CD1c-positive myeloid dendritic cell (primary cell): Measurements from ENCODE around the gene PCYOX1L.

Source experiments
- DNase-seq: peaks from one replicate; pipeline ENCODE4 v3.0.0-alpha.2; 2016; ENCODE audit errors: extremely low spot score

Gene PCYOX1L

DNA sequence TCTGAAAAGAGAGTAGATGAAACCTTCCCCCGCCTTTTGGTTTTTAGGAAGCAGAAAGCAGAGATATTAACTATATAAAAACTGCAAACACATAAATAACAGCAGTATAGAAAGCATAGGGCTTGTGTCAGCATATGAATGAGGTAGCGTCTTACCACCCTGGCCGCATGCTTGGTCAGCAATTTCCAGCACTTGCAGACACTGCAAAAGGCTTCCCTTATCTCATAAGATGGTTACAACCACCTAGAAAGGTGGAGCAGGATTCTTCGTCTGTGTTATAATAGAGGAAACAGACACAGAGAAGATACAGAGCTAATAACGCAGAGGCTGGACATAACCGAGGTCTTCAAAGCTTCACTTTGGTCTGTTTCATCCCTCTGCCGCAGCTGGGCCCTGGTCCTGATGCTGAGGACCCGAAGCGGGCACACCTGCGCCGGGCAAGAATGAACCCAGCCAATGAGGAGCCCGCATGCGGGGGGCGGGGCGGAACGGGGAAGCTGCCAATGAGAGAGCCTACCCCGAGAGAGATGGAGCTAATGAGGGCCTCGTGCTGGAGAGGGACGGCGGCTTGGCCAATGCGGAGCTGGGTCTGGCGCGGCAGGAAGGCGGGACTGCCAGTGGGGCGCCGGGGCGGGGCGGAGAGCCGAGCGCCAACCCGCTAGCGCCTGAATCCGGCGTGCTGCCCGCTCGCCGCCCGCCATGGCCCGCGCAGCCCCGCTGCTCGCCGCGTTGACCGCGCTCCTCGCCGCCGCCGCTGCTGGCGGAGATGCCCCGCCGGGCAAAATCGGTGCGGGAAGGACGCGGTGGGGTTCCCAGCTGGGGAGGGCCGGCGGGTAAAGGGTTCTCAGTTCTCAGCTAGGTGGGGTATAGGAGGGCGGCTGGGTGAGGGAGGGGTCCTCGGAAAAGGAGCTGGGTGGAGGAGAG is at the start of gene PCYOX1L:
PCYOX1L (plus strand) TSS at position 677 of the 924 bp plus-strand sequence; CDS start at position 700, 23 bp downstream.
- DNase-seq: peak; percentile 94

DNA sequence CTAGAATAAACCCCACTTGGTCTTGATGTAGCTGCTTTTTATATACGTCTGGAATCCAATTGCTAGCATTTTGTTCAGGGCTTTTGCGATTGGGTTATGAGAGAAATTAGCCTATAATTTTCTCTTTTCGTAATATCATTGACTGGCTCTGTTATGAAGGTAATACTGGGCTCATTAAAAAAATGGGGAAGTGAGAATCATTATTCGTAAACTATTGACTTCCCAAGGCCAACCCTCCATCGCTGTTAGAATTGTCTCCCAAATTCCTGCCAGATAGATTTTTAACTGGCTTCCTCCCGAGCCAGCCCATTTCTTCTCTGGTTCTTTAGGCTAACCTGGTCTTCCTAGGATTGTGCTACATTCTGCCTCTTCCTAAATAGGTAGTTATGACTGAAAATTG is 48.5 kb upstream of the PCYOX1L start:
- no peak for DNase-seq

GRCh38 chr5:149310488-149310887 is 47.4 kb upstream of the PCYOX1L start:
- no peak for DNase-seq

DNA sequence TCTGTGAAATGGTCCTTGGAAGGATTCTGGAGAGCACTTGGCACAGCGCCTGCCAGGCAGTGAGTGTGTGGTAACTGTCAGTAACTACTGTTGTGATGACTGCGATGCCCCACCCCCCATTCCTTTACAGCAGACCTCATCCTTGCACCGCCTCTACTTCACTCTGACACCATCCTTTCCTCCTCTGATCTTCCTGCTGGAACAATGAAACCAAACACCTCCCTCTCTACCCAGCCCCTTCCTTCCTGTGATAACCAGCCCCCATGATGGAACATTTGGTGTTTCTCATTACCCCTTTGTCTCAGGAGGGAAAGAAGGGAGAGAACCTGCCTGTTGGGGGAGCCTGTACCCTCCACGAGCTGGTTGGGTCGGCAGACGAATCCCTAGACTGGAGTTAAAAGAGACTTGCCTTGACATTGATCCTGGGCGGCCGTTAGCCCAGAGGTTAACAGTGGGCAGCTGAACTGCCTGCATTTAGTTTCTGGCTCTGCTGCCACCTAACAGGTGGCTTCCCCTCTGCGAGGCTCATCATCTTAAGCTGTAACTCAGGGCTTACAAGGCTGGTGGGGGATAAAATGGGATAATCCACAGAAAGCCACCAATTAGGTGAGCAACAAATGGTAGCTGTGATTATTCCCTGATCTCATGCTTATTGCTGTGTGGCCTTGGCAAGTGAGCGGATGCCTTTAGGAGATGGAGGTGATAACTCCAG is 46.7 kb upstream of the PCYOX1L start:
- DNase-seq: no peak

- no peak for DNase-seq
Observed at GRCh38 chr5:149313151-149313841, 44.5 kb upstream of the PCYOX1L start.

- no peak for DNase-seq
Observed at GRCh38 chr5:149314571-149315111, 43.2 kb upstream of the PCYOX1L start.

DNA sequence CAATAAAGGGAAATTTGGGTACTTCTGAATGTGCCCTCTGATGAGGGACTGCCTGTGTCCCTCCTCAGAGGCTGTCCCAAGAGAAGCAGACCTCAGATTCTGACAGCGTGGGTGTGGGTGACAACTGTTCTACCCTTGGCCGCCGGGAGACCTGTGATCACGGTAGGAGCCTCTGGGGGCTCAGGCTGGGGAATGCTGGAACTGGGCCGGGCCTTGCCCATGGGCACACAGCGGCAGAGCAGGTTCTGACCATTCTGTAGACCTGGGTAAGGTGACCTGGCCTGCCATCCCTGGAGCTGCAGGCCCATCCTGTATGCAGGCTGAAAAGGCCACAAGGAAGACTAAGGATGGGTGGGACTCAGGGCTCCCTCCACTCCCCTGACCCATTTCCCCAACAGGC is 42.1 kb upstream of the PCYOX1L start:
- no peak for DNase-seq

GRCh38 chr5:149317281-149318048 is 40.4 kb upstream of the PCYOX1L start:
- DNase-seq: peak; percentile 61

DNA sequence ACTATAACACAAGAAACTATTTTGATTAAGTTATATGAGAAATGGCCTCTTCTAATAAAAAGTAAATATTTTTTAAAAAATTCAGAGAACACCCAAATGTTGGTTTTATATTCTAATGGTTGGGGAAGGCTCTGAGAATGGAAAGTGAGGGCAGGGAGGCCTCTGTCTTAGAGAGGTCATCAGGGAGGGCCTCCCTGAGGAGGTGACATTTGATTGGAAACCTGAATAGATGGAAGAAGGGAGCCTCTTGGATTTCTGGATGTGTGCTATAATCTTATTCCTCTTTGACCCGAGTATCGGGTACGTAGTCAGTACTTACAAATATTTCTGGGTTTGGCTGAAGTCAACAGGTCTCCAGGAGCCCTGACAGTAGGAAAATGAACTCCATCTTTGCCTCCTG is 38.7 kb upstream of the PCYOX1L start:
- no peak for DNase-seq

GRCh38 chr5:149320791-149321330 is 37.0 kb upstream of the PCYOX1L start:
- DNase-seq: no peak

DNA sequence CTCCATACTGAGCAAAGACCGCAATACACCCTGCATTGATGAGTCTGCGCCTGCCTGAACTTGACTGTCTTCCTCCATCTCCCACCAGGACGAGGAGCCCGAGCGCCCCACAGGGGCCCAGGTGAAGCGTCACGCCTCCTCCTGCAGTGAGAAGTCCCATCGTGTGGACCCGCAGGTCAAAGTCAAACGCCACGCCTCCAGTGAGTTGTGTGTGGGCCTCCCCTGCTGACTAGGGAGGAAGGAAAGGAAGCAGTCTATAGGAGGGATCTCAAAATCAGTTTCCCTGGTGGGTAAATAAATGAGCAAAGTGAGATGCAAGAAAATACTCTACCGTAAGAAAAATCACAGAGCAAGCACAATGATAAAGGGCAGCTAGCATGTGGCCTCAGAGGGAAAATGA is 35.3 kb upstream of the PCYOX1L start:
- no peak for DNase-seq

- DNase-seq: no peak
Observed at GRCh38 chr5:149323210-149323609, 34.6 kb upstream of the PCYOX1L start.

- no peak for DNase-seq
Observed at GRCh38 chr5:149323621-149324205, 34.1 kb upstream of the PCYOX1L start.

DNA sequence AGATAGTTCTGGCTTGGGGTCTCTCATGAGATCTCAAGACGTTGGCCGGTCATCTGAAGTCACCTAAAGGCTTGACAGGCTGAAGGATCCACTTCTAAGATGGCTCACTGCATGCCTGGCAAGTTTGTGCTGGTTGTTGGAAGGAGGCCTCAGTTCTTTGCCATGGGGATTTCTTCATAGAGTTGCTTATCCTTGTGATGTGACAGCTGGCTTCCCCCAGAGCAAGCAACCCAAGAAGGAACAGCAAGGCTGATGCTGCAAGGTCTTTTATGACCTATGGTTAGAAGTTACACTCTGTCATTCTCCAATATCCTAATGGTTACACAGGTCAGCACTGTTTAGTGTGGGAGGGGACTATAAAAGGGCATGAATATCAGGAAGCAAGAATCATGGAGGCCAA is 33.2 kb upstream of the PCYOX1L start:
- no peak for DNase-seq

- DNase-seq: no peak
Observed at GRCh38 chr5:149325166-149325735, 32.6 kb upstream of the PCYOX1L start.

- DNase-seq: no peak
Observed at GRCh38 chr5:149325894-149326293, 32.0 kb upstream of the PCYOX1L start.

DNA sequence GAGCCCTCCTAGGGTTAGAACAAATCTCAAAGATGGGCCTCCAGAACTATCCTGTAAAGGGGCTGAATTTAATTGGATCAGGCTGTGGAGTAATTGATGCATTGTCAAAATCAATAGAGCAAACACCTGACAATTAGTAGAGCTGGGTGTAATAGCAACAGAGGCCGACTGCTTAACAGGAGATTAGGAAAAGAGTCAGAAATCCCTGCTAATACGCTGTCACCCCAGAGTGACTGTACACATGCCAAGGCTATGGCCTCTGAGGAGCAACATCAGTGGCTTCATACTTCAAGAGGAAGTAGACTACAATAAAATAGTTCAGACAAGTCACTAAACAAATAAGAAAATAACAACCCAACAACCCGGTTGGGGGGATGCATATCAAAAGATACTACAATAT is 31.2 kb upstream of the PCYOX1L start:
- no peak for DNase-seq

- DNase-seq: no peak
Observed at GRCh38 chr5:149328177-149328576, 29.7 kb upstream of the PCYOX1L start.

DNA sequence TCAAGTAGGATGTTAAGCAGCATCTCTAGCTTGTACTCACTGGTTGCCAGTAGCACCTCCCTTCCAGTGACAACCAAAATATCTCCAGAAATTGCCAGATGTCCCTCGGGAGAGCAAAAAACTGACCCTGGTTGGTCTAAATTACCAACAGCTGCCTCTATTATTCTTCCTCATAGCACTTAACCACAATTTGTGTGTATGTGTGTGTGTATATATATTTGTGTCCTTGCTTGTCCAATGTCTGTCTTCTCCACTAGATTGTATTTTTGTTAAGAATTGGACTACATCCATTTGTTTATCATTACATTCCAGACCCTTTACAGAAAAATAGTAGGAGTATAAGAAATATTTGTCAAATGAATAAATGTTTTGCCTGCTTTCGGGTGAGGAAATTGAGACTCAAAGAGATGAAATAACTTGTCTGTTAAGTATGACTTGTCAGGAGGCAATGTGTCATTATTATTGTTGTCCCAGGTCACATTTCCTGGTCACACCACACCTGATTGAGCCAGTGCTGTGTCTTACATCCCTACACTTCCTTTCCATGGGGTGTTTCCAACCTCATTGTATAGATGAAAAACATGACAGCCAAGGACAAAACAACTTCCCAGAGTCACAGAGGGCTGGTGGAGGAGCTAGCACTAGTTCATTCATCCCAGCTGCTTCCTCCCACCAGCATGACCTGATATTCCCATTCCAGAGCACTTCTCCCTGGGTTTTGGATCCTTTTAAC is 24.0 kb upstream of the PCYOX1L start:
- DNase-seq: no peak

DNA sequence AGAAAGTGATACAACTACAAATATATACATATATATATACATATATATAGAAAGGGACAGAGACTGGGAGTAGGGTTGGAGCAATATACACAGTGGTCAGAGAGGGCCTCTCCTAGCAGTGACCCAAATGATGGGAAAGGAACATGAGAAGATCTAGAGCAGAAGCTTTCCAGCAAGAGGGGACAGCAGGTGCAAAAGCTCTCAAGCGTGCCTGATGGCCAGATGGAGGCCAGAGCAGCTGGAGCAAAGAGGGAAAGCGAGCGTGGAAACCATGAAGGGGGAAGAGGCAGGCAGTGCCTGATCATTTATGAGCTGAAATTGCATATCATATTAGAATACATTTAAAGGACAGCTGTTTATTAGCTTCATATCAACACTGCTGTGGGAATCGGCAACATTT is 20.1 kb upstream of the PCYOX1L start:
- no peak for DNase-seq
